Esophagus muscularis mucosa (tissue), 3 donors: ENCODE results near the gene CD59.

Source experiments
- CTCF ChIP-seq, 3 experiments: fragments of 200-600 bp in 2 of 3; fragments of 450-650 bp in 1 of 3; sonication (generic) in 2 of 3; IDR thresholded peaks; one replicate each; pipeline ENCODE4 v1.5.1; 2017 to 2019; ENCODE audit warnings: antibody characterized with exemption in 3 of 3, mild to moderate bottlenecking in 2 of 3, moderate library complexity in 1 of 3
- EP300 ChIP-seq: sonication (generic); formaldehyde crosslinking; IDR thresholded peaks from one replicate; pipeline ENCODE4 v1.6.1; 2017; ENCODE audit warnings: antibody characterized with exemption

- TF ChIP-seq EP300 (no peak), CTCF (IDR thresholded peaks at IDR 0.05) (no peak)
These were observed 72.1 kb downstream of the CD59 start for GRCh38 chr11:33664166-33664565.
